SJCRH30 (cell line): ENCODE results near the gene SEC11A. TPM values are rescaled to one million over a fixed set of nuclear protein-coding genes. Genes with fewer than 3 reads are reported as not detected.

ENCODE experiments used
- DNase-seq, 2 experiments: peaks; one replicate each; pipeline ENCODE4 v3.0.0-alpha.2; 2015 to 2020
- H3K27ac ChIP-seq: fragments of 250-450 bp; sonication (Bioruptor Pico); 2 replicates; pipeline ENCODE4 v1.5.1; 2020; ENCODE audit warnings: mild to moderate bottlenecking, moderate library complexity
- H3K27me3 ChIP-seq: fragments of 250-450 bp; sonication (Bioruptor Pico); 2 replicates; pipeline ENCODE4 v1.5.1; 2020; ENCODE audit warnings: mild to moderate bottlenecking, moderate library complexity
- H3K36me3 ChIP-seq: fragments of 250-450 bp; sonication (Bioruptor Pico); 2 replicates; pipeline ENCODE4 v1.5.1; 2020; ENCODE audit warnings: mild to moderate bottlenecking, moderate library complexity
- H3K4me1 ChIP-seq: fragments of 250-450 bp; sonication (Bioruptor Pico); 2 replicates; pipeline ENCODE4 v1.5.1; 2020; ENCODE audit warnings: mild to moderate bottlenecking, moderate library complexity
- H3K4me3 ChIP-seq: fragments of 250-450 bp; sonication (Bioruptor Pico); 2 replicates; pipeline ENCODE4 v1.5.1; 2020; ENCODE audit warnings: mild to moderate bottlenecking, moderate library complexity
- H3K9me3 ChIP-seq: fragments of 250-450 bp; sonication (Bioruptor Pico); replicated peaks from 2 replicates; pipeline ENCODE4 v1.5.1; 2020; ENCODE audit warnings: mild to moderate bottlenecking, moderate library complexity
- total RNA-seq: library from RNA; depleted of rRNA; stranded (reverse); fragments of >200 nt; shearing (Covaris generic); gene quantifications from 2 replicates; pipeline ENCODE4 v1.2.3, GENCODE V29; 2014

SEC11A gene
- total RNA-seq, 1 experiment from 2014 or later = 277 TPM

- no peak for DNase-seq
- Histone ChIP-seq H3K36me3 (peaks cover 66% of the 10 kb centered on the region), H3K4me1 (no peaks in the 10 kb centered on the region), H3K27me3 (no peaks in the 10 kb centered on the region), H3K27ac (no peak overlapping the region), H3K9me3 (no peaks in the 10 kb centered on the region), H3K4me3 (no peak overlapping the region)
Measured at GRCh38 chr15:84671211-84671610, 44.7 kb downstream of the SEC11A start.

- peaks cover 66% of the 10 kb centered on the region for H3K36me3 ChIP-seq
- no peaks in the 10 kb centered on the region for H3K4me1 ChIP-seq
- no peak overlapping the region for H3K4me3 ChIP-seq
- H3K27ac ChIP-seq = no peak overlapping the region
- H3K27me3 ChIP-seq = no peaks in the 10 kb centered on the region
- no peaks in the 10 kb centered on the region for H3K9me3 ChIP-seq
- no peak for DNase-seq
Measured at GRCh38 chr15:84669726-84670125, 46.2 kb downstream of the SEC11A start.

GRCh38 chr15:84668221-84668982 is 47.5 kb downstream of the SEC11A start:
- peaks cover 53% of the 10 kb centered on the region for H3K36me3 ChIP-seq
- no peaks in the 10 kb centered on the region for H3K27me3 ChIP-seq
- no peaks in the 10 kb centered on the region for H3K4me1 ChIP-seq
- H3K4me3 ChIP-seq = no peak overlapping the region
- no peak overlapping the region for H3K27ac ChIP-seq
- H3K9me3 ChIP-seq = no peaks in the 10 kb centered on the region
- no peak for DNase-seq

GRCh38 chr15:84666373-84666772 is 49.6 kb downstream of the SEC11A start:
- peaks cover 49% of the 10 kb centered on the region for H3K36me3 ChIP-seq
- no peak for DNase-seq
- no peak overlapping the region for H3K27ac ChIP-seq
- H3K4me3 ChIP-seq = no peak overlapping the region
- H3K9me3 ChIP-seq = no peaks in the 10 kb centered on the region
- no peaks in the 10 kb centered on the region for H3K4me1 ChIP-seq
- H3K27me3 ChIP-seq = no peaks in the 10 kb centered on the region

- H3K36me3 ChIP-seq = peaks cover 12% of the 10 kb centered on the region
- H3K9me3 ChIP-seq = no peaks in the 10 kb centered on the region
- no peak for DNase-seq
- H3K27ac ChIP-seq = no peak overlapping the region
- no peak overlapping the region for H3K4me3 ChIP-seq
- no peaks in the 10 kb centered on the region for H3K27me3 ChIP-seq
- H3K4me1 ChIP-seq = no peaks in the 10 kb centered on the region
Measured at GRCh38 chr15:84661001-84661400, 54.9 kb downstream of the SEC11A start.

- Histone ChIP-seq H3K27ac (no peak overlapping the region), H3K27me3 (no peaks in the 10 kb centered on the region), H3K4me1 (no peaks in the 10 kb centered on the region), H3K9me3 (no peaks in the 10 kb centered on the region), H3K4me3 (no peak overlapping the region), H3K36me3 (peaks cover 4% of the 10 kb centered on the region; the same call in 1 of the 2 replicates)
- peak in 1 of 2 experiments; percentile 20 for DNase-seq
Measured at GRCh38 chr15:84659904-84660781, 55.8 kb downstream of the SEC11A start.

GRCh38 chr15:84658788-84659411 is 57.0 kb downstream of the SEC11A start:
- H3K36me3 ChIP-seq = no peaks in the 10 kb centered on the region
- H3K27me3 ChIP-seq = no peaks in the 10 kb centered on the region
- peaks cover 2% of the 10 kb centered on the region; the same call in 1 of the 2 replicates for H3K4me1 ChIP-seq
- no peak overlapping the region for H3K27ac ChIP-seq
- DNase-seq = no peak
- H3K4me3 ChIP-seq = peak overlapping the region; percentile 61
- no peaks in the 10 kb centered on the region for H3K9me3 ChIP-seq

GRCh38 chr15:84658080-84658787 is 57.7 kb downstream of the SEC11A start, which contains the start of gene NMB:
Gene NMB (minus strand): TSS chr15:84658199. CDS start chr15:84658152, 47 bp downstream.
- Histone ChIP-seq H3K27ac (peak within 1 kb of the TSS; percentile 47), H3K4me1 (peaks cover 4% of the 10 kb centered on the region), H3K9me3 (no peaks in the 10 kb centered on the region), H3K27me3 (no peaks in the 10 kb centered on the region), H3K36me3 (no peaks in the 10 kb centered on the region), H3K4me3 (peak within 1 kb of the TSS; percentile 61)
- DNase-seq = peak; percentile 81 to 83

GRCh38 chr15:84657748-84658079 is 58.2 kb downstream of the SEC11A start:
- Histone ChIP-seq H3K36me3 (no peaks in the 10 kb centered on the region), H3K27me3 (no peaks in the 10 kb centered on the region), H3K4me1 (peaks cover 5% of the 10 kb centered on the region), H3K4me3 (peak overlapping the region; percentile 61), H3K27ac (no peak overlapping the region), H3K9me3 (no peaks in the 10 kb centered on the region)
- DNase-seq = no peak

- Histone ChIP-seq H3K27ac (no peak overlapping the region), H3K9me3 (no peaks in the 10 kb centered on the region), H3K27me3 (no peaks in the 10 kb centered on the region), H3K36me3 (no peaks in the 10 kb centered on the region; the same call in 1 of the 2 replicates), H3K4me1 (peaks cover 5% of the 10 kb centered on the region), H3K4me3 (no peak overlapping the region)
- no peak for DNase-seq
Measured at GRCh38 chr15:84656972-84657371, 59.0 kb downstream of the SEC11A start.

GRCh38 chr15:84654689-84655453 is 61.1 kb downstream of the SEC11A start:
- H3K27ac ChIP-seq = peak overlapping the region; percentile 36; the same call in 1 of the 2 replicates
- peaks cover 3% of the 10 kb centered on the region; the same call in 1 of the 2 replicates for H3K36me3 ChIP-seq
- no peaks in the 10 kb centered on the region for H3K9me3 ChIP-seq
- DNase-seq = peak; percentile 84 to 87
- peak overlapping the region; percentile 71 for H3K4me3 ChIP-seq
- peaks cover 5% of the 10 kb centered on the region for H3K4me1 ChIP-seq
- H3K27me3 ChIP-seq = no peaks in the 10 kb centered on the region

GRCh38 chr15:84653910-84654688 is 61.8 kb downstream of the SEC11A start, which contains the start of gene WDR73:
Gene WDR73 (minus strand): TSS chr15:84654283. CDS start chr15:84654274, 9 bp downstream.
- Histone ChIP-seq H3K9me3 (no peaks in the 10 kb centered on the region), H3K4me1 (peaks cover 5% of the 10 kb centered on the region), H3K4me3 (peak within 1 kb of the TSS; percentile 71), H3K27ac (peak within 1 kb of the TSS; percentile 36), H3K36me3 (peaks cover 7% of the 10 kb centered on the region), H3K27me3 (no peaks in the 10 kb centered on the region)
- peak; percentile 95 to 96 for DNase-seq

GRCh38 chr15:84653584-84653909 is 62.4 kb downstream of the SEC11A start:
- Histone ChIP-seq H3K27ac (peak overlapping the region; percentile 36), H3K36me3 (peaks cover 13% of the 10 kb centered on the region), H3K4me1 (peaks cover 5% of the 10 kb centered on the region), H3K27me3 (no peaks in the 10 kb centered on the region), H3K4me3 (peak overlapping the region; percentile 71), H3K9me3 (no peaks in the 10 kb centered on the region)
- DNase-seq = no peak
